HG03280 (cell line): ENCODE measurements around the gene MERTK.
"Not testable (repeated sequence)": the region's sequence is repeated elsewhere in the genome, so short reads cannot be mapped to it uniquely, and the experiment has no call there.

Experiments
- ATAC-seq: cut with Tn5 transposase; IDR thresholded peaks from one replicate; pipeline ENCODE4 v1.9.1; 2021; ENCODE audit warnings: mild to moderate bottlenecking, moderate library complexity; ENCODE audit not compliant: unreplicated experiment

The MERTK gene

GRCh38 chr2:111897924-111898702 lies at the start of gene MERTK:
Gene MERTK (plus strand): TSS chr2:111898607. CDS start chr2:111898736, 129 bp downstream.
- ATAC-seq: no peak

GRCh38 chr2:111850646-111851045 lies 47.8 kb upstream of the MERTK start:
- ATAC-seq: not testable (repeated sequence)

DNA sequence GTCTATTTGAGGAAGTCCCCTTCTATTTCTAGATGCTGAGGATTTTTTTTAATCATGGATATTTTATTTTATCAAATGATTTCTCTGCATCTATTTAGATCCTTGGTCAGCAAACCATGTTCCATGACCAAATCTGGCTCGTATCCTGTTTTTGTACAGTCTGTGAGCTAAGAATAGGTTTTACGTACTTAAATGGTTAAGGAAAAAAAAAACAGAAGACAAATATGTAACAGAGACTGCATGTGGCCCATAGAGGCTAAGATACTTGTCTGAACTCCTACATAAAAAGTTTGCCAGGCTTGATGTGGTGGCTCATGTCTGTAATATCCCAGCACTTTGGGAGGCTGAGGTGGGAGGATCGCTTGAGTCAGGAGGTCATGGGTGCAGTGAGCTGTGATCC lies 45.9 kb upstream of the MERTK start:
- not testable (repeated sequence) for ATAC-seq

GRCh38 chr2:111860005-111860404 lies 38.4 kb upstream of the MERTK start:
- ATAC-seq: not testable (repeated sequence)

GRCh38 chr2:111865124-111865523 lies 33.3 kb upstream of the MERTK start:
- ATAC-seq: not testable (repeated sequence)

DNA sequence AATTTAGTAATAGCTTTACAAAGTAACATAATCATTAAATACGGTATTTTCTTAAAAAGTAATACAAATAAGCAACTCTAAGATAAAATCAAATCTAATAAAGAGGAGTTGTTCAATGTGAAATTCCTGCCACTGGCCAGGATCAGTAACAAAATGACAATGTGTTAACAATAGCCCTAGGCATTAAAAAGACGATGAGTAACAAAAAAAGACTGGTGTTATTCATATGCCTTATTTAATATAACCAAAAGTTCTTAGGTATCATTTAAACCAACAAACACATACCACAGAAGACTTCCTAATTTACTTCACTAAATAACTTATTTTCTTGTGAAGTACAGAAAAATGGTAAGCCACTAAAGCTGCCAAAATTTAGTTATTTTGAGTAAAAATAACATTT lies 25.6 kb upstream of the MERTK start:
- not testable (repeated sequence) for ATAC-seq

- peak; percentile 84 for ATAC-seq
Observed at GRCh38 chr2:111883661-111884591, 14.5 kb upstream of the MERTK start, which contains the start of gene ANAPC1. Gene ANAPC1 (minus strand): TSS chr2:111884193. CDS start chr2:111880825, 3,368 bp downstream.

- peak; percentile 7 for ATAC-seq
Observed at GRCh38 chr2:111884592-111884964, 13.8 kb upstream of the MERTK start.

DNA sequence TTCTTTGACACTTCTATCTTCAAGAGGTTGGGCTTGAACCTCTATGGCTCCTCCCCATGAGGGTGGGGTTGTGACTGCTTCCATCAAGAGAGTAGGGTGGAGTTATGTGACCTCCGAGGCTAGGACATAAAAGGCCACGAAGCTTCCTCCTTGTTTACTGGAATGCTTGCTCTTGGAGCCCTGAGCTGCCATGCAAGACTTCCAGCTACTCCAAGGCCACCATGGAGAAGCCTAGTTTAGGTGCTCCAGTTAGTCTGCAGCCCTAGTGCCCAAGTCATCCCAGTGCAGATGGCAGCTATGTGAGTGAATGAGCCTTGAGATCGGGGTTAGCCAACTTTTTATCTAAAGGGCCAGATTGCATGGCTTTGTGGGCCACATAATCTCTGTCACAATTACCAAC lies 2.4 kb upstream of the MERTK start:
- ATAC-seq: no peak

GRCh38 chr2:111896576-111896975 lies 1.8 kb upstream of the MERTK start:
- ATAC-seq: no peak

DNA sequence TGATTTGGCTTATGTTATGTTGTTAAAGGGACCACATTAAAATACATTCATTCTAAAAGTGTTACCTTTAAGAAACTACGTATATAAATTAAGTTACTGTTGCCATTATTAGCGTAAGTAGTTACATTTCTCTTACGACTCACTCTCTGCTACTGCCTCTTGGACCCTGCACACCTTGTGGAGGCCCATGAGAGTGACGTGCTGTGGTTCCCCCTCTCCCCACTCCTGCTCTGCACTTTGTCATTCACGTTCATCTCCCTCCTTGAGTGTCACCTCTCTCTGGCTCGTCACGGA lies 830 bp upstream of the MERTK start:
- no peak for ATAC-seq

DNA sequence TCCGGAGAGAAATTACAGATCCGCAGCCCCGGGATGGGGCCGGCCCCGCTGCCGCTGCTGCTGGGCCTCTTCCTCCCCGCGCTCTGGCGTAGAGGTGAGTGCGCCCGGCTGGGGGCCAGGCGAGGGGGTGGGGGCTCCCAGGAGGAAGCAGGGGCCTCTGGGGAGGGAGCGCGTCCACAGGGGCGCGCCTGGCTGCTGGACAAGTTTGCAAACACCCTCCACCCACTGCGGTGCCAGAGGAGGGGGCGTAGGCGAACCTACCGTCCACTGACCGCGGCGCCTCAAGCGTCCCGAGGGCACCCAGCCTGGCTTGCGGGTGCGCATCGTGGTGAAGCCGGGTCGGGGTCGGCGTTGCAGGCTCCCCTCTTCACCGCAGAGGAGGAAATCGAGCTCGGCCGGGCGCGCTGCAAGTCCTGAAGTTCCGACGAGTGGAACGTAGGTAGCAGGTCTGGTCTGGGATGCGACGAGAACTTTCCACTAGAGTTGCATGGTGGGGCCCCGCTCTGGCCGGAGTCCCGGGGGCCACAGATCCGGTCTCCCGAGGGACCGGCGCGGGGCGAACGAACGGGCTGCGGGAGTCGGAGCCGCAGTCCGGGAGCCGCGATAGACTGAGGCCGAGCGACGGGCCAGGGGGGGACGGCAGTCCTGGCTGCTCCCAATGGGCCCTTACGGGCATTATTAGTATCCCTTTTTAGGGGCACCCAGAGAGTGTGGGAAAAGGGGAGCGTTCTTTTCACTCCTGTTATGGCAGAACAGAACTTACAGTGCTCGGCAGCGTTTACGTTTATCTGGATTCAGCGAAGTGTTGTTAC lies 502 bp downstream of the MERTK start:
- no peak for ATAC-seq

DNA sequence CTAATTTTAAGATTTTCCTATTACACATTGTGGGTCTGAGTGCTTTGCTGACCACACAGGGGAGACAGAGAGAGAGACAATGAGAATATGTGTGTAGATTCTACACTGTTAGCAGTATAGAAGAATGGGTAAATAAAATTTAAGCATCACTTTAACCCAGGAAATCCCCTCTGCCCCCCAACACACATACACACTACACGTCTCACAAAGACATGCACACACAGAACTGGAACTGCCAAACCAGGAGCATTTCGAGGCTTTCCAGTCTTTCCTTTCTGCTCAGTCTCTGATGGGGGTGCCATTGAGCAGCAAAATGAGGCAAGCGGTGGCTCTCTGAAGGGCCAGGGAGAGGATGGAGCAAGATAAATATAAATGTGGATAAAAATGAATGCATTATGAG lies 2.5 kb downstream of the MERTK start:
- ATAC-seq: no peak

GRCh38 chr2:111903516-111903915 lies 5.1 kb downstream of the MERTK start:
- no peak for ATAC-seq

DNA sequence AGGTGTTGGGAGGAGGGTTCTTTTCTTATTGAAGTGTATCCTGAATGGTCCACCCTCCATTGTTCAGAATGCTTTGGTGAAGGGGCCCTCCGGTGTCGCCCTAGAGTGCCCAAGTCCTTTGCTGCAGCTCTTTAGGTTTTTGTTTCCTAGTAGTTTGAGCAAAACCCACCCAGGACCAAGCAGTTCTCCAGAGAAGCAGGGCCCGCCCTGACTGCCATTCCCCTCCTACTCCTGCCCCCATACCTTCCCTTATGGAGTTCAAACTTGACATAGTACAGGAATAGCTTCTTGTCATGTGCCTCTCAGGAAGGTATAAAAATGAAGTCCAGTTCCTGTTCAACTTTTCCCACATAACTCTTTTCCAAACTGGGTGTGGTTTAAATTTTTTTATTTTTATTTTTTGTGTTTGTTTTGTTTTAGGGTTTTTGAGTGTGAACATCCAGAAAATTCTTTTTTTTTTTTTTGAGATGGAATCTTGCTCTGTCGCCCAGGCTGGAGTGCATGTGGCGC lies 5.6 kb downstream of the MERTK start:
- no peak for ATAC-seq

GRCh38 chr2:111904726-111905474 lies 6.5 kb downstream of the MERTK start:
- no peak for ATAC-seq

- ATAC-seq: not testable (repeated sequence)
Observed at GRCh38 chr2:111905475-111905869, 7.1 kb downstream of the MERTK start.

- peak; percentile 72 for ATAC-seq
Observed at GRCh38 chr2:111905990-111906735, 7.8 kb downstream of the MERTK start.

DNA sequence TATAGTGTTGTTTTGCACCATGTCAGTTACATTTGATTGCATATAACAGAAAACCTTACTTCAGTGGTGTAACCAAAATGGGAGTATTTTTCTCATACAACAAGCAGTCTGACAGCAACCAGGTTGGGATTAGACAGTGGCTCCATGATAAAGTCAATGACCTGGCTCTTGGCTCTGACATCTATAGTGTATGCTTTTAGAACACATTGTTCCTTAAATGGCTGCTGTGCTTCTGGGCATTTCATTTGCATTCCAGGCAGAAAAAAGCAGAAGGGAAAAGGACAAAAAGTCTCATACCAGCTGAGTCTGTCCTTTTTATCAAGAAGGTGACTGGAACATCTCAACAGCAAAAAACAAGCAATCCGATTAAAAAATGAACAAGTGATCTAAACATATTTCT lies 10.2 kb downstream of the MERTK start:
- no peak for ATAC-seq
